Measurements from ENCODE around the gene SLC25A23. TPM values are rescaled to one million over a fixed set of nuclear protein-coding genes. Genes with fewer than 3 reads are reported as not detected.

The SLC25A23 gene
- total and polyA plus RNA-seq, 4 donors, result 9.3 to 34.6 (median 22.7) TPM

GRCh38 chr19:6452223-6452614, 7.4 kb downstream of the SLC25A23 start (continued):
- TF ChIP-seq RXRA (IDR thresholded peaks at IDR 0.05), result no peak
- no peak for TF ChIP-seq FOXA1 (IDR thresholded peaks at IDR 0.05)
- no peak for TF ChIP-seq JUND (IDR thresholded peaks at IDR 0.05)

GRCh38 chr19:6451583-6452222, 7.9 kb downstream of the SLC25A23 start:
- Histone ChIP-seq H3K27ac (ENCODE audit: low read depth in 1 of 2, low read length in 2 of 2) (no peak overlapping the region), H3K9ac (ENCODE audit: low read depth in 1 of 2, low read length in 2 of 2) (no peak overlapping the region), H3K4me1 (ENCODE audit: control insufficient read depth in 4 of 4, insufficient read depth in 4 of 4, low read length in 3 of 4) (no peaks in the 10 kb centered on the region), H3K27me3 (ENCODE audit: control insufficient read depth in 4 of 4, insufficient read depth in 4 of 4, low read length in 3 of 4) (no peaks in the 10 kb centered on the region), H3K9me3 (ENCODE audit: control insufficient read depth in 4 of 4, low read length in 3 of 4) (peaks cover 3 to 10% (median 5%) of the 10 kb centered on the region in 4 donors), H3K36me3 (ENCODE audit: control insufficient read depth in 4 of 4, insufficient read depth in 3 of 4, low read depth in 1 of 4, low read length in 3 of 4) (peaks cover 4 to 42% (median 28%) of the 10 kb centered on the region in 4 donors), H3K4me3 (ENCODE audit: low read depth in 1 of 3, low read length in 3 of 3) (no peak overlapping the region)
- no peak for DNase-seq (ENCODE audit: low spot score)
- TF ChIP-seq RXRA (IDR thresholded peaks at IDR 0.05), result no peak
- TF ChIP-seq FOXA1 (IDR thresholded peaks at IDR 0.05), result no peak
- TF ChIP-seq TAF1 (conservative IDR thresholded peaks at IDR 0.05), result no peak
- no peak for TF ChIP-seq YY1 (IDR thresholded peaks at IDR 0.05)
- no peak for TF ChIP-seq HNF4G (IDR thresholded peaks at IDR 0.05)
- TF ChIP-seq CTCF (IDR thresholded peaks at IDR 0.05; ENCODE audit: low read depth, low read length, missing input control), result no peak
- no peak for TF ChIP-seq EGR1 (IDR thresholded peaks at IDR 0.05; ENCODE audit: low read depth in 2 of 2)
- TF ChIP-seq, protein P1, sequence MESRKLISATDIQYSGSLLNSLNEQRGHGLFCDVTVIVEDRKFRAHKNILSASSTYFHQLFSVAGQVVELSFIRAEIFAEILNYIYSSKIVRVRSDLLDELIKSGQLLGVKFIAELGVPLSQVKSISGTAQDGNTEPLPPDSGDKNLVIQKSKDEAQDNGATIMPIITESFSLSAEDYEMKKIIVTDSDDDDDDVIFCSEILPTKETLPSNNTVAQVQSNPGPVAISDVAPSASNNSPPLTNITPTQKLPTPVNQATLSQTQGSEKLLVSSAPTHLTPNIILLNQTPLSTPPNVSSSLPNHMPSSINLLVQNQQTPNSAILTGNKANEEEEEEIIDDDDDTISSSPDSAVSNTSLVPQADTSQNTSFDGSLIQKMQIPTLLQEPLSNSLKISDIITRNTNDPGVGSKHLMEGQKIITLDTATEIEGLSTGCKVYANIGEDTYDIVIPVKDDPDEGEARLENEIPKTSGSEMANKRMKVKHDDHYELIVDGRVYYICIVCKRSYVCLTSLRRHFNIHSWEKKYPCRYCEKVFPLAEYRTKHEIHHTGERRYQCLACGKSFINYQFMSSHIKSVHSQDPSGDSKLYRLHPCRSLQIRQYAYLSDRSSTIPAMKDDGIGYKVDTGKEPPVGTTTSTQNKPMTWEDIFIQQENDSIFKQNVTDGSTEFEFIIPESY (IDR thresholded peaks at IDR 0.05), result no peak
- WGBS, result 97% methylated on average over 7 of the region's 7 CpGs

- Histone ChIP-seq H3K27me3 (ENCODE audit: control insufficient read depth in 4 of 4, insufficient read depth in 4 of 4, low read length in 3 of 4) (no peaks in the 10 kb centered on the region), H3K36me3 (ENCODE audit: control insufficient read depth in 4 of 4, insufficient read depth in 3 of 4, low read depth in 1 of 4, low read length in 3 of 4) (peaks cover 4 to 38% (median 30%) of the 10 kb centered on the region in 4 donors), H3K9ac (ENCODE audit: low read depth in 1 of 2, low read length in 2 of 2) (no peak overlapping the region), H3K4me3 (ENCODE audit: low read depth in 1 of 3, low read length in 3 of 3) (no peak overlapping the region), H3K27ac (ENCODE audit: low read depth in 1 of 2, low read length in 2 of 2) (no peak overlapping the region), H3K9me3 (ENCODE audit: control insufficient read depth in 4 of 4, low read length in 3 of 4) (peaks cover 3 to 10% (median 5%) of the 10 kb centered on the region in 4 donors), H3K4me1 (ENCODE audit: control insufficient read depth in 4 of 4, insufficient read depth in 4 of 4, low read length in 3 of 4) (no peaks in the 10 kb centered on the region)
- DNase-seq (ENCODE audit: low spot score), result no peak
- TF ChIP-seq, protein P2, sequence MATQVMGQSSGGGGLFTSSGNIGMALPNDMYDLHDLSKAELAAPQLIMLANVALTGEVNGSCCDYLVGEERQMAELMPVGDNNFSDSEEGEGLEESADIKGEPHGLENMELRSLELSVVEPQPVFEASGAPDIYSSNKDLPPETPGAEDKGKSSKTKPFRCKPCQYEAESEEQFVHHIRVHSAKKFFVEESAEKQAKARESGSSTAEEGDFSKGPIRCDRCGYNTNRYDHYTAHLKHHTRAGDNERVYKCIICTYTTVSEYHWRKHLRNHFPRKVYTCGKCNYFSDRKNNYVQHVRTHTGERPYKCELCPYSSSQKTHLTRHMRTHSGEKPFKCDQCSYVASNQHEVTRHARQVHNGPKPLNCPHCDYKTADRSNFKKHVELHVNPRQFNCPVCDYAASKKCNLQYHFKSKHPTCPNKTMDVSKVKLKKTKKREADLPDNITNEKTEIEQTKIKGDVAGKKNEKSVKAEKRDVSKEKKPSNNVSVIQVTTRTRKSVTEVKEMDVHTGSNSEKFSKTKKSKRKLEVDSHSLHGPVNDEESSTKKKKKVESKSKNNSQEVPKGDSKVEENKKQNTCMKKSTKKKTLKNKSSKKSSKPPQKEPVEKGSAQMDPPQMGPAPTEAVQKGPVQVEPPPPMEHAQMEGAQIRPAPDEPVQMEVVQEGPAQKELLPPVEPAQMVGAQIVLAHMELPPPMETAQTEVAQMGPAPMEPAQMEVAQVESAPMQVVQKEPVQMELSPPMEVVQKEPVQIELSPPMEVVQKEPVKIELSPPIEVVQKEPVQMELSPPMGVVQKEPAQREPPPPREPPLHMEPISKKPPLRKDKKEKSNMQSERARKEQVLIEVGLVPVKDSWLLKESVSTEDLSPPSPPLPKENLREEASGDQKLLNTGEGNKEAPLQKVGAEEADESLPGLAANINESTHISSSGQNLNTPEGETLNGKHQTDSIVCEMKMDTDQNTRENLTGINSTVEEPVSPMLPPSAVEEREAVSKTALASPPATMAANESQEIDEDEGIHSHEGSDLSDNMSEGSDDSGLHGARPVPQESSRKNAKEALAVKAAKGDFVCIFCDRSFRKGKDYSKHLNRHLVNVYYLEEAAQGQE (IDR thresholded peaks at IDR 0.05), result no peak
- no peak for TF ChIP-seq HNF4A (conservative IDR thresholded peaks at IDR 0.05)
- WGBS, result 99% methylated on average over 5 of the region's 5 CpGs
These were observed 9.4 kb downstream of the SLC25A23 start for GRCh38 chr19:6450166-6450565.
